BLaER1 (cell line): ENCODE data around the gene TRMT1.

ENCODE experiments used
- H3K27ac ChIP-seq: shearing (Covaris generic); formaldehyde crosslinking; 2 replicates; pipeline ENCODE4 v1.8.1; 2022
- H3K27me3 ChIP-seq: shearing (Covaris generic); formaldehyde crosslinking; 2 replicates; pipeline ENCODE4 v1.8.1; 2022
- H3K36me3 ChIP-seq: shearing (Covaris generic); formaldehyde crosslinking; 2 replicates; pipeline ENCODE4 v1.8.1; 2022
- H3K4me1 ChIP-seq: shearing (Covaris generic); formaldehyde crosslinking; 2 replicates; pipeline ENCODE4 v1.8.1; 2022
- H3K4me2 ChIP-seq: shearing (Covaris generic); formaldehyde crosslinking; 2 replicates; pipeline ENCODE4 v1.8.1; 2022
- H3K4me3 ChIP-seq: shearing (Covaris generic); formaldehyde crosslinking; 2 replicates; pipeline ENCODE4 v1.8.1; 2022
- H3K9ac ChIP-seq: shearing (Covaris generic); formaldehyde crosslinking; 2 replicates; pipeline ENCODE4 v1.8.1; 2022
- H3K9me3 ChIP-seq: shearing (Covaris generic); formaldehyde crosslinking; 2 replicates; pipeline ENCODE4 v1.8.1; 2022
- H4K20me1 ChIP-seq: shearing (Covaris generic); formaldehyde crosslinking; 2 replicates; pipeline ENCODE4 v1.8.1; 2022
- Cebpa-rat ChIP-seq: shearing (Covaris generic); IDR thresholded peaks from 2 replicates; pipeline ENCODE4 v1.8.1; 2022

Gene TRMT1

GRCh38 chr19:13127051-13127450 is 10.5 kb upstream of the TRMT1 start:
- no peaks in the 10 kb centered on the region for H3K27me3 ChIP-seq
- H3K4me1 ChIP-seq, result peaks cover 48% of the 10 kb centered on the region
- no peak overlapping the region for H3K27ac ChIP-seq
- no peaks in the 10 kb centered on the region for H3K9me3 ChIP-seq
- H3K9ac ChIP-seq, result no peak overlapping the region
- peaks cover 89% of the 10 kb centered on the region for H3K36me3 ChIP-seq
- H4K20me1 ChIP-seq, result peaks cover 100% of the 10 kb centered on the region
- H3K4me2 ChIP-seq, result peak overlapping the region; percentile 45
- no peak for TF ChIP-seq Cebpa-rat
- H3K4me3 ChIP-seq, result no peak overlapping the region

- peaks cover 94% of the 10 kb centered on the region for H4K20me1 ChIP-seq
- peaks cover 67% of the 10 kb centered on the region for H3K4me1 ChIP-seq
- peaks cover 72% of the 10 kb centered on the region for H3K36me3 ChIP-seq
- no peaks in the 10 kb centered on the region for H3K27me3 ChIP-seq
- H3K27ac ChIP-seq, result no peak overlapping the region
- H3K9ac ChIP-seq, result no peak overlapping the region
- no peak for TF ChIP-seq Cebpa-rat
- H3K4me2 ChIP-seq, result no peak overlapping the region
- H3K4me3 ChIP-seq, result no peak overlapping the region
- no peaks in the 10 kb centered on the region for H3K9me3 ChIP-seq
These were observed 6.7 kb upstream of the TRMT1 start for GRCh38 chr19:13122980-13123957.

- H3K9me3 ChIP-seq, result no peaks in the 10 kb centered on the region
- H3K27me3 ChIP-seq, result no peaks in the 10 kb centered on the region
These were observed 5.8 kb upstream of the TRMT1 start for GRCh38 chr19:13122275-13122878.

GRCh38 chr19:13121551-13122274 is 5.2 kb upstream of the TRMT1 start:
- Histone ChIP-seq H4K20me1 (peaks cover 78% of the 10 kb centered on the region), H3K4me3 (no peak overlapping the region), H3K9ac (peak overlapping the region; percentile 7), H3K27ac (0 out of 2 replicates have a peak overlapping the region, but pooled peaks have one; percentile 30), H3K4me1 (peaks cover 63% of the 10 kb centered on the region), H3K4me2 (peak overlapping the region; percentile 26; the same call in 1 of the 2 replicates), H3K27me3 (no peaks in the 10 kb centered on the region), H3K36me3 (peaks cover 65% of the 10 kb centered on the region), H3K9me3 (no peaks in the 10 kb centered on the region)
- TF ChIP-seq Cebpa-rat, result no peak

More at GRCh38 chr19:13122275-13122878, 5.8 kb upstream of the TRMT1 start:
- Histone ChIP-seq H4K20me1 (peaks cover 85% of the 10 kb centered on the region), H3K27ac (0 out of 2 replicates have a peak overlapping the region, but pooled peaks have one; percentile 30), H3K4me3 (no peak overlapping the region), H3K4me2 (0 out of 2 replicates have a peak overlapping the region, but pooled peaks have one; percentile 26), H3K36me3 (peaks cover 67% of the 10 kb centered on the region), H3K9ac (peak overlapping the region; percentile 7), H3K4me1 (peaks cover 63% of the 10 kb centered on the region)
- no peak for TF ChIP-seq Cebpa-rat

- no peak overlapping the region for H3K27ac ChIP-seq
- peaks cover 56% of the 10 kb centered on the region for H3K36me3 ChIP-seq
- peak overlapping the region; percentile 98; the same call in 1 of the 2 replicates for H3K9ac ChIP-seq
- H3K9me3 ChIP-seq, result no peaks in the 10 kb centered on the region
- H3K27me3 ChIP-seq, result no peaks in the 10 kb centered on the region
- H3K4me3 ChIP-seq, result no peak overlapping the region
- H4K20me1 ChIP-seq, result peaks cover 70% of the 10 kb centered on the region
- H3K4me1 ChIP-seq, result peaks cover 57% of the 10 kb centered on the region
- TF ChIP-seq Cebpa-rat, result no peak
- H3K4me2 ChIP-seq, result 0 out of 2 replicates have a peak overlapping the region, but pooled peaks have one; percentile 92
These were observed 4.3 kb upstream of the TRMT1 start for GRCh38 chr19:13120817-13121216.

- H3K4me3 ChIP-seq, result peak overlapping the region; percentile 100
- peaks cover 49% of the 10 kb centered on the region for H3K36me3 ChIP-seq
- peaks cover 62% of the 10 kb centered on the region for H4K20me1 ChIP-seq
- H3K27ac ChIP-seq, result peak overlapping the region; percentile 97; the same call in 1 of the 2 replicates
- H3K27me3 ChIP-seq, result no peaks in the 10 kb centered on the region
- peak overlapping the region; percentile 92 for H3K4me2 ChIP-seq
- H3K9me3 ChIP-seq, result no peaks in the 10 kb centered on the region
- peak overlapping the region; percentile 98 for H3K9ac ChIP-seq
- no peak for TF ChIP-seq Cebpa-rat
- peaks cover 61% of the 10 kb centered on the region for H3K4me1 ChIP-seq
These were observed 3.5 kb upstream of the TRMT1 start for GRCh38 chr19:13120031-13120430.

GRCh38 chr19:13119627-13120026 is 3.1 kb upstream of the TRMT1 start:
- H3K9ac ChIP-seq, result peak overlapping the region; percentile 98
- TF ChIP-seq Cebpa-rat, result no peak
- peaks cover 49% of the 10 kb centered on the region for H3K36me3 ChIP-seq
- peak overlapping the region; percentile 97 for H3K27ac ChIP-seq
- no peaks in the 10 kb centered on the region for H3K9me3 ChIP-seq
- H4K20me1 ChIP-seq, result peaks cover 58% of the 10 kb centered on the region
- peak overlapping the region; percentile 92 for H3K4me2 ChIP-seq
- peaks cover 61% of the 10 kb centered on the region for H3K4me1 ChIP-seq
- H3K4me3 ChIP-seq, result peak overlapping the region; percentile 100
- H3K27me3 ChIP-seq, result no peaks in the 10 kb centered on the region

- Histone ChIP-seq H3K4me2 (peak overlapping the region; percentile 92), H3K27me3 (no peaks in the 10 kb centered on the region), H3K4me1 (peaks cover 59% of the 10 kb centered on the region), H3K27ac (peak overlapping the region; percentile 97), H4K20me1 (peaks cover 47% of the 10 kb centered on the region), H3K9me3 (no peaks in the 10 kb centered on the region), H3K9ac (peak overlapping the region; percentile 98), H3K4me3 (peak overlapping the region; percentile 100), H3K36me3 (peaks cover 49% of the 10 kb centered on the region)
- no peak for TF ChIP-seq Cebpa-rat
These were observed 2.1 kb upstream of the TRMT1 start for GRCh38 chr19:13118424-13119193.
